Retina (tissue), 1 donor: Measurements from ENCODE around the gene GNG13.
A peak's percentile ranks its signal among the peaks of the same experiment; 100 is the strongest.

ENCODE experiments used
- DNase-seq: peaks from one replicate; pipeline ENCODE4 v3.0.0-alpha.2; 2016

GNG13 gene

GRCh38 chr16:813204-813915 is 12.8 kb upstream of the GNG13 start:
- peak; percentile 74 for DNase-seq

- DNase-seq = no peak
Observed at GRCh38 chr16:808085-808386, 7.5 kb upstream of the GNG13 start.

DNA sequence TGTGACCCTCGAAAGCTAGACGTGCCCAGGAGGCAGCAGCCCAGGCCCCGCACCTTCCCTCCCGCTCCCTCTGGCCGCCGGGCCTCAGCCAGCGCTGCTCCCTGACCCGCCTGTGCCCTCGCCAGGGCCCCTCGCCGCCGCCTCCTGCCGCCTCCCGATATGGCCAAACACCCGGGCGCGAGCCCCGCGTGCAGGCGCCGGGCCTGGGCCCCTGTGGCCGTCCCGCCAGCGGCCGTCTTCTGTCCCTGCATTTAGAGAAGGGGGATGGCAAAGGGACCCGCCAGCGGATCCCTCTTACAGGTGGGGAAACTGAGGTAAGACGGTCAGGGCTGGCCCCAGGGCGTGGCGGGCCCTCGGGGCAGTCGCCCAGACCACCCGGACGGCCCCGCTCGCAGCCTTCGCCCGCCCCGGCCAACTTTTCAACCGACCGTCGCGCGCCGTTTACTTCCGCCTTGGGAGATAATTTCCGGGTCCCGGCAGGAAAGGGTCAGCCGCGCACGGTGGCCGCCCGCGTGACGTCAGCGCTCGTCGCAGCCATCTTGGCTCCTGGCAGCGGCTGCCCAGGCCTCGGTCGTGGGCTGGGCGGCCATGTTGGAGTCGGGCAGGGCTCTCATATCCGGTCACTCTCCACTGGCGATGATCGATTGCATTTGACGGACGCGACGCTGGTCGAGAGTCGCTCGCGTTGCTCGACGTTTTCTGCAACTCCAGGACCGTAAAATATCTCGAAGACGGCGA is 7.0 kb upstream of the GNG13 start:
- peak; percentile 95 for DNase-seq

DNA sequence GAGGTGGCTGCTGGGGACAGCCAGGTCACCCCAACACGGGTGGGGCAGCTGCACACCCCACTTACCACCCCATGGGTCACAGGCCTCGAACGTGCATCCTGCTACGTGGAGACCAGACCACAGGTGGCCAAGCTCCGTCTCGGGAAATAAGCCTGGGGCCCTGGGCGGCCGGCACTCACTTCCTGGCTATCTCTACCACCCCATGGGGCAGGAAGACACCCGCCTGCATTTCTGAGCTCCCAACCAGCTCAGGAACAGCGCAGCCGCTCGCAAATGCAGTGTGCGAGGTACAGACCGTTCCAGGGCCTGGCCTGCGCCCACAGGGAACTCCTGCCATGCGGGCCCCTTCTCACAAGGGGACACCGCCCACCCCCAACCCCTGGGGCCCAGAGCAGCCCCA is 4.9 kb upstream of the GNG13 start:
- DNase-seq = no peak

DNA sequence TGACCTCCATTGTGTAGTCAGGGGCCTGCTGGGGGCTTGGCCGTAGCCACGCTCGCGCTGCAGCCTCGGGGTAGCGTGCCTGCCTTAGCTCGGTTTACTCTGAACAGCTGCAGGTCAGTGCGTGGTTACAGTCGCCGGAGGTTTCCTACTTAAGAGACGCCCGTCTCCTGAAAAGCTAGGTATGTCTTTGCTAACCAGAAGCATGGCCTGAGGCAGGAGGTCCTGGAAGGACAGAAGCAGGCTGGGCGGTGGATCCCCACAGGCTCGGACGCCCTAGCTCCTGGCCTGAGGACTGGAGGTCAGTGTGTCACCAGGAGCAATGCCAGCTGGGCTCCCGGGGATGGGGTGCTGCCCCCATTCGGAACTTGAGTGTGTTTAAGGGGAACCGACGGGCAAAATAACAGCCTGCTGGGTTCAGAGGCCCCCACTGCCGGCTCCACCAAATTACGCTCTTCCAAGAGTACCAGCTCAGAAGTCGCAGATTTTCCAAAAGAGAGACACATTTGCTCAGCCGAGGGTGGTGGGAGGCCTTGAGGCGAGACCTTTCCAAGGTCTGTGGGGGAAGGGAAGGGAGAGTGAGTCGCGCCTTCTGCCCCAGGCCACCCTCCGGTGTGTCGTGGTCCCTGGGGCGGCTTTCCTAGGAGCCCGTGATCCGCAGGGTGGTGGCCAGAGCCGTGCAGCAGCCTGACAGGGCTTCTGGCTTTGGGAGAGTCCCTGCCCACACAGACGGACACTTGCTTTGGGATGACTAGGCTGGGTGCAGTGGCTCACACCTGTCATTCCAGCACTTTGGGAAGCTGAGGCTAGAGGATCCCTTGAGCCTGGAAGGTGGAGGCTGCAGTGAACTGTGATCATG is 3.9 kb upstream of the GNG13 start:
- no peak for DNase-seq

DNA sequence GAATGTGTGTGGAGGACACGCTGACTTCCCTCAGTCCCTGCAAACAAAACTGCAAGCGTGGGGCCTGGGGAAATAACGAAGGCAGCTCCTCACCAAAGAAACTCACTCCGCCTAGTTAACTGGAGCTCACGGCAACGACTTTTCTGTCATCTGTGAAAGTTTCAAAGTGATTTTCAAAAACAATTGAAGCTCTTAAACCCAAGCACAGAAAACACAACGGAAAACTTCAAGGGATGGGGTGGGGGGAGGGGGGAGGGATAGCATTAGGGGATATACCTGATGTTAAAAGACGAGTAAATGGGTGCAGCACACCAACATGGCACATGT is 3.2 kb upstream of the GNG13 start:
- DNase-seq = no peak

GRCh38 chr16:802914-803753 is 2.6 kb upstream of the GNG13 start:
- DNase-seq = peak; percentile 46

DNA sequence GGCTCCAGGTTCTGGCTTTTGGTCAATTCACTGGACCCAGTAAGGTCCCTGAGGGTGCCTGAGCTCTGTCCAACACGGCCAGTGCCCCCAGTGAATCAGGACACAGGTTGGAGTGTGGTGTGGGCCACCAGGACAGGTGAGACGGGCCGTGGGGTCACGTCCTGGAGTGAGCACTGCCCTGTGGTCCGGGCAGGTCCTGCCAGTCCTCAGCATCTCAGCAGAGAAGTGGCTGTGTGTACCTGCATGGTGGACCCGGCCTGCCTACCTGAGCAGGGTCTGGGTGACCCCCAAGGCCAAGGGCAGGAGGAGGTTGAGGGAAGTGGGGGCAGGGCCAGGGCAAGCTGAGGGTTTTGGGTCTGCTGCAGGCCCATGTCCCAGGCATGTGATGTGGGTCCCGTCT is 1.9 kb upstream of the GNG13 start:
- no peak for DNase-seq

DNA sequence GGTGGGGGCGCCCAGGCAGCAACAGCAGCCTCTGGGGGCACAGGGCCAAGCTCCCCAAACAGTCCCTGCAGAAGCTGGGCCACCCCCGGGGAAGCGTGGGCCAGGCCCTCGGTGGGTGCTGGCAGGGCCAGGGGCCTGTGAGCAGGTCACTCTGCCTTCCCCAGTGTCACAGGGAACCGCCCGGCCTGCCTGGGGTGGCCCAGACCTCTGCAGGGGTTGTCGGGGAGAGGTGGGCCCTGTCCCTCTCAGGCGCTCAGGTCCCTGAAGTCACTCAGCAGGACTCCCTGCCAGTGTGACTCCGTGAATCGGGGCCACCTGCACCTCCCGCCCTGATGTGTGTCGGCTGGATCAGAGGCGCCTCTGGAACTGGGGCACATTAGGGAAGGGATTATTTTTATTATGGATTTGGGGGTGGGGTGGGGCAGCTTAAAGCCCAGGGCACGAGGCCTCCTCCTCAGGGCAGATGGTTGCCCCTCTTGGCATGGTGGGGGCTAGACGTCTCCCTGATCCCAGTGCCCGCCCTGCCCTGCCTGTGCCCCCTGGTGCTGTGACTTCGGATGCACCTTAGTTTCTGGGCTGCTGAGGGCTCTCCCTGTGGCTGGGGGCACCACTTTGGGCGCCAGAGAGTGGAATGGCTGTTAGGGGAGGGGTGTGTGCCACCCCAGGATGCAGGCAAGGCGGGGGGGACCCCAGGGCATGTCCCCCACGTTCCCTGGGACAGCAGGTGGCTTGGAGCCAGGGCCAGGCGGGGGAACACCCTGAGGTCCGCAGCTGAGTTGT is 1.2 kb upstream of the GNG13 start:
- no peak for DNase-seq

GRCh38 chr16:800834-801511 is 439 bp upstream of the GNG13 start:
- peak; percentile 36 for DNase-seq

- DNase-seq = no peak
Observed at GRCh38 chr16:799111-799947, 1.2 kb downstream of the GNG13 start.

DNA sequence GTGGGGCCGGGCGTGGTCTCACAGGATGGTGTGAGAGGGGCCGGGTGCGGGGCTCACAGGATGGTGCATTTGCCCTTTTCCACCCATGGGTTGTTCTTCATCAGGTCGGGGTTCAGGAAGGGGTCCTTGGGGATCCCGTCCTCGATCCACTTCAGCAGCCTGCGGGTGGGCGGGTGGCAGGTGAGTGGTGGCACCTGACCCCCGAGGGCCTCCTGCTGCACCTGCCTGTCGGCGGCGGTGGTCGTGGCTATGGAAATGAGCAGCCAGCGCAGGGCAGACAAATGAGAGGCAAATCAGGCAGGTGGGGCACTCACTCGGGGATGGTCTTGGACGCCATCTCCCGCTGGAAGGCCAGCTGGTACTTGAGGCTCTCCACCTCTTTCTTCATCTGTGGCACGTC is 1.9 kb downstream of the GNG13 start:
- no peak for DNase-seq

- no peak for DNase-seq
Observed at GRCh38 chr16:797686-798085, 2.8 kb downstream of the GNG13 start.

DNA sequence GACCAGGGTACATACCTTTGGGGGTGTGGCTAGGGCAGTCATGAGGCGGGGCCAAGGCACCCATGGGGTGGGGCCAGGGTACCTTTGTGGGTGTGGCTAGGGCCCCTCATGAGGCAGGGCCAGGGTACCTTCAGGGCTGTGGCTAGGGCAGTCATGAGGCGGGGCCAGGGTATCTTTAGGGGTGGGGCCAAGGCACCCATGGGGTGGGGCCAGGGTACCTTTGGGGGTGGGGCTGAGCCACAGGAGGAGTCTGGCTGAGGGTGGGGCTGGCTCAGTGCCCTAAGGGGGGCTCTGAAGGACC is 3.5 kb downstream of the GNG13 start:
- no peak for DNase-seq

DNA sequence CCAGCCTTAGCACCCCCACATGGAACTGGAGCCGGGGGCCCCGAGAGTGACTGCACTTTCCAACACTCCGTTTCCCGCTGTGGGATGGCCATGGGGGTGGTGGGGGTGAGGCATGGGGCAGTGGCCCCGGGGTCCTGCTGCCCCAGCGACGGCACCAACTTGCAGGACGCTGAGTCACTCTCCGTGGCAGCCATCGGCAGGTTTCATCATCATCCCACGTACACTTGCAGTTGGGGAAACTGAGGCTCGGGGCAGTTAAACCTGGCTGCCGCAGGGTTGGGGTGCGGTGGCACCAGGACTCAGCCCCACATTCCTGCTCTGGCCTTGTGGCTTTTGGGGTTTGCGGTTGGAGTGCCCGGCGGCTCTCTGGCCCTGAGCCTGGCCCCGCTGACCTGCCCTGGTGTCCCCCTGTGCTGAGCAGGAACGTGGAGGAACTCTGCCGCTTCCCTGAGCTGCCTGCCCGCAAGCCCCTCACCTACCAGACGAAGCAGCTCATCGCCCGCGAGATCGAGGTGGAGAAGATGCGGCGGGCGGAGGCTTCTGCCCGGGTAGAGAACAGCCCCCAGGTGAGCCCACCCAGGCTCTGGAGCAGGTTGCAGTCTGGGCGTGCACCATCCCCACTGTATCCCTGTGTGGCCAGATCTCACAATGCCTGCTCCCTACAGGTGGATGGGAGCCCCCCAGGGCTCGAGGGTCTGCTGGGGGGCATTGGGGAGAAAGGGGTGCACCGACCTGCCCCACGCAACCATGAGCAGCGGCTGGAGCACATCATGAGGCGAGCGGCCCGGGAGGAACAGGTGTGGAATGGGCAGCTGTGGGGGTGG is 4.0 kb downstream of the GNG13 start:
- no peak for DNase-seq

DNA sequence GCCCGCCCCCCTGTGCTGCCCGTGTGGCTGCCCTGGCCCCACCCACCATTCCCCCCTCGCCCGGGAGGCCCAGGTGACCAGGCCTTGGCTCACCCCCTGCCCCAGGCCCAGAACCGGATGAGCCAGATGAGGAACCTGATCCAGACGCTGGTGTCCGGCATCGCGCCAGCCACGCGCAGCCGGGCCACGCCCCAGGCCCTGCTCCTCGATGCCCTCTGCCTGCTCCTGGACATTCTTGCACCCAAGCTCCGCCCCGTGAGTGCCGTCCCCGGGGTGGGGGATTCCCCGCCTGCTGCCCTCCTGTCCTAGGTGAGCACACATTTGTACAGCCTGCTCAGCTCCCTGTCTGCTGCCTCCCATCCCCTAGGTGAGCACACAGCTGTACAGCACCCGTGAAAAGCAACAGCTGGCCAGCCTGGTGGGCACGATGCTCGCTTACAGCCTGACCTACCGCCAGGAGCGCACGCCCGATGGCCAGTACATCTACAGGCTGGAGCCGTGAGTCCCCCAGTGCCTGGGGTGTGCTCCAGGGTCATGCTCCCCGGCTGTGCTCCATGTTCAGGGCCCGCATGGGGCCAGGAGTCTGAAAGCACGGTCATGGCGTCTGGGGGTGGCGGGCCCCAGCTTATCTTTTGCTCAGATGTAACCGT is 4.8 kb downstream of the GNG13 start:
- DNase-seq = no peak

DNA sequence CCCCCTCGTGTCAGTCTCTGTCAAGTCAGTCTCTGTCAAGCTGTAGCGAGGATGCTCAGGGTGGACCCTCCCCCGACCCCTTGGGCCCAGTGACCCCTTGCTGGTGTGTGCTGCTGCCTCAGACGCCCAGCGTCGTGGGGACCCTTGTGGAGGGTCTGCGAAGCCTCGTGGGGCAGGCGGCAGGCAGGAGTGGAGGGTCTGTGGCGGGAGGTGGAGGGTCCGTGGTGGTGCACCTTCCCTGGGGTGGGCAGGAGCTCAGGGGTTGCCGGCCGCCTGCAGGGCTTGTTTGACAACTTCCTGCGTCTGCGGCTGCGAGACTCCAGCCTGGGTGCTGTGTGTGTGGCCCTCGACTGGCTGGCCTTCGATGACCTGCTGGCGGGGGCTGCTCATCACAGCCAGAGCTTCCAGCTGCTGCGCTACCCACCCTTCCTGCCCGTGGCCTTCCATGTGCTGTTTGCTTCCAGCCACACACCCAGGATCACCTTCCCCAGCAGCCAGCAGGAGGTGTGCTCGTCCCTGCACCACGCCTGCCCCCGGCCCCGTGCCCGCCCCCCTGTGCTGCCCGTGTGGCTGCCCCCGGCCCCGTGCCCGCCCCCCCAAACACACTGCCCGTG is 5.6 kb downstream of the GNG13 start:
- no peak for DNase-seq

- DNase-seq = no peak
Observed at GRCh38 chr16:794091-794822, 6.3 kb downstream of the GNG13 start.
